RWPE1 (cell line): ENCODE data around the gene PTBP3.

Experiments
- CTCF ChIA-PET: fragments of 350-600 bp; sonication (Branson Sonifier 250); formaldehyde crosslinking; extraction: SDS; loops from one replicate; lab custom pipeline; 2021; lab: Yijun Ruan, JAX
- POLR2A ChIA-PET: fragments of 400-600 bp; formaldehyde crosslinking; extraction: SDS; loops from one replicate; lab custom pipeline; 2020; ENCODE audit warnings: antibody characterized with exemption; ENCODE audit not compliant: low non-redundant PET; lab: Yijun Ruan, JAX
- DNase-seq: peaks from one replicate; pipeline ENCODE4 v3.0.0; 2012; ENCODE audit warnings: low spot score
- H3K27ac ChIP-seq: fragments of 450-650 bp; 2 replicates; pipeline ENCODE4 v1.5.1; 2017
- TF ChIP-seq, protein P1 (sequence below): fragments of 450-650 bp; conservative IDR thresholded peaks from 2 replicates; pipeline ENCODE4 v1.5.1; 2017; ENCODE audit warnings: low read depth, mild to moderate bottlenecking

The PTBP3 gene

DNA sequence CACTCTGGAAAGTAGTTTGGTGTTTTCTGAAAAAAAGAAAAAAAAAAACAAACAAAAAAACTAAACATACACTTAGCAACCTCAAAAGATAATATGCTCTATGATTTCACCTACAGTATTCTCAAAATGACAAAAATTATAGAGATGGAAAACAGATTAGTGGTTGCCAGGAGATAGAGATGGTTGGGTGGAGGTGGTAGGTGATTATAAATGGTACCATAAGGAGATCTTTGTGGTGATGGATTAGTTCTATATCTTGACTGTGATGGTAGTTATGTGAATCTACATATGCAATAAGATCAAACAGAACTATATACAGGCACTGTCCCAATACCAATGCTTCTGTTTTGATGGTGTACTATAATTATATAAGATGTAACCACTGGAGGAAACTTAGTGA lies 32.0 kb downstream of the PTBP3 start:
- POLR2A ChIA-PET = no interaction called here
- H3K27ac ChIP-seq = no peak overlapping the region
- CTCF ChIA-PET = no interaction called here
- TF ChIP-seq, protein P1, sequence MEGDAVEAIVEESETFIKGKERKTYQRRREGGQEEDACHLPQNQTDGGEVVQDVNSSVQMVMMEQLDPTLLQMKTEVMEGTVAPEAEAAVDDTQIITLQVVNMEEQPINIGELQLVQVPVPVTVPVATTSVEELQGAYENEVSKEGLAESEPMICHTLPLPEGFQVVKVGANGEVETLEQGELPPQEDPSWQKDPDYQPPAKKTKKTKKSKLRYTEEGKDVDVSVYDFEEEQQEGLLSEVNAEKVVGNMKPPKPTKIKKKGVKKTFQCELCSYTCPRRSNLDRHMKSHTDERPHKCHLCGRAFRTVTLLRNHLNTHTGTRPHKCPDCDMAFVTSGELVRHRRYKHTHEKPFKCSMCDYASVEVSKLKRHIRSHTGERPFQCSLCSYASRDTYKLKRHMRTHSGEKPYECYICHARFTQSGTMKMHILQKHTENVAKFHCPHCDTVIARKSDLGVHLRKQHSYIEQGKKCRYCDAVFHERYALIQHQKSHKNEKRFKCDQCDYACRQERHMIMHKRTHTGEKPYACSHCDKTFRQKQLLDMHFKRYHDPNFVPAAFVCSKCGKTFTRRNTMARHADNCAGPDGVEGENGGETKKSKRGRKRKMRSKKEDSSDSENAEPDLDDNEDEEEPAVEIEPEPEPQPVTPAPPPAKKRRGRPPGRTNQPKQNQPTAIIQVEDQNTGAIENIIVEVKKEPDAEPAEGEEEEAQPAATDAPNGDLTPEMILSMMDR = no peak
- no peak for DNase-seq

DNA sequence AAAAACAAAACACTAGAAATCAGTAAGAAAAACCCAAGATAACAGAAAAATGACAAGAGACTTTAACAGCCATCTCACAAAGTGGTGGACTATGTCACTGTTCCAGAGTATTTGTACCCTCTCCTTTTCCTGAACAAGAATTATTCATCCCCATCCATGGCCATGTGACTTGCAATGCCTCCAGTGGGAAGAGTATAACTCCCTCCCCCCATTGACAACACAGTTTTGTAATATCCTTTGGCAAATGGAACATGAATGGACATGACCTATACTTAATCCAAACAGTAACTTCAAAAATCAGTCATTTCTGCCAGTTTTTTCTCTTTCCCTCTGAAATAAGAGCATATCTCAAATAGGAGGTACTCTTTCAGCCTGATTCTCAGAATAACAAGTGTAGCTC lies 33.9 kb downstream of the PTBP3 start:
- CTCF ChIA-PET = no interaction called here
- TF ChIP-seq, protein P1 = no peak
- peak; percentile 91 for DNase-seq
- H3K27ac ChIP-seq = no peak overlapping the region
- POLR2A ChIA-PET = no interaction called here

DNA sequence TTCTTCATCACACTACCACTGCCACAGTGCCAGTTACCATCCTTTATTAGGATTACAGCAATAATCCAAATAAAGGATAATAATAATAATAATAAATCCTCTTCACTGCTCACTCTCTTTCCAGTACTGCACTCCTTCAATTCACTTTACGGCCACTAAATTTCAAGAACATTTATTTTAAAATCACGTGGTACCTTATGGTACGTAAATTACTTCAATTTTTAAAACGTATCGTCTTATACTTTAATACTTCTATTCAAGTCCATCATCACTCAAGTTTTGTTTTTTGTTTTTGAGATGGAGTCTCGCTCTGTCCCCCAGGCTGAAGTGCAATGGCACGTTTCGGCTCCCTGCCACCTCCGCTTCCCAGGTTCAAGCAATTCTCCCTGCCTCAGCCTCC lies 36.5 kb downstream of the PTBP3 start:
- no peak for DNase-seq
- H3K27ac ChIP-seq = no peak overlapping the region
- TF ChIP-seq, protein P1 = no peak
- ChIA-PET CTCF (interaction anchor here (0.7 kb wide), 1 partner anchor 184 kb away, joined by 3 read pairs; no protein-coding TSS in a partner anchor), POLR2A (no interaction called here)

GRCh38 chr9:112295174-112295573 lies 38.2 kb downstream of the PTBP3 start:
- TF ChIP-seq, protein P1 = no peak
- H3K27ac ChIP-seq = no peak overlapping the region
- POLR2A ChIA-PET = interaction anchor here (0.7 kb wide), 1 partner anchor 182 kb away, joined by 3 read pairs; no protein-coding TSS in a partner anchor
- DNase-seq = no peak
- CTCF ChIA-PET = interaction anchor here (0.7 kb wide), 1 partner anchor 182 kb away, joined by 5 read pairs; no protein-coding TSS in a partner anchor

- POLR2A ChIA-PET = no interaction called here
- DNase-seq = no peak
- no peak overlapping the region for H3K27ac ChIP-seq
- CTCF ChIA-PET = interaction anchor here (0.7 kb wide), 1 partner anchor 528 kb away, joined by 6 read pairs; no protein-coding TSS in a partner anchor
- TF ChIP-seq, protein P1 = no peak
Measured at GRCh38 chr9:112288029-112288428, 45.4 kb downstream of the PTBP3 start.

DNA sequence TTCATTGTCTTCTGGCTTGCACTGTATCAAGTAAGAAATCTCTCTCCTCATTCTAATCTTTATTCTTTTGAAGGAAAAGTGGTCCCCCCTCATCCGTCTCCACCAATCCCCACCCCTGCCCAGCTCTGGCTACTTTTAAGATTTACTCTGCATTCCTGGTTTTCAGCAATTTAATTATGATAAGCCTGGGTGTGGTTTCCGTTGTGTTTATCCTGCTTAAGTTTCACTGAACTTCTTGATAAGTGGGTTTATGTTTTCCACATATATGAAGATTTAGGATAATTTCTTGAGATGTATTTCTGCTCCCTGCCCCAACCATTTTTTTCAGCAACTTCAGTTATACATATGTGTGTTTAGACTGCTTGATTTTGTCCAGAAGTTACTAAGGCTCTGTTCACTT lies 46.5 kb downstream of the PTBP3 start:
- TF ChIP-seq, protein P1 = no peak

More for the DNA sequence above, 46.5 kb downstream of the PTBP3 start:
- no peak for DNase-seq
- CTCF ChIA-PET = no interaction called here
- H3K27ac ChIP-seq = no peak overlapping the region
- POLR2A ChIA-PET = no interaction called here
